ENCODE data around the gene CNPY1. TPM values are rescaled to one million over a fixed set of nuclear protein-coding genes. Genes with fewer than 3 reads are reported as not detected.

CNPY1 gene
- total RNA-seq, 1 experiment from 2014 or later: not detected

DNA sequence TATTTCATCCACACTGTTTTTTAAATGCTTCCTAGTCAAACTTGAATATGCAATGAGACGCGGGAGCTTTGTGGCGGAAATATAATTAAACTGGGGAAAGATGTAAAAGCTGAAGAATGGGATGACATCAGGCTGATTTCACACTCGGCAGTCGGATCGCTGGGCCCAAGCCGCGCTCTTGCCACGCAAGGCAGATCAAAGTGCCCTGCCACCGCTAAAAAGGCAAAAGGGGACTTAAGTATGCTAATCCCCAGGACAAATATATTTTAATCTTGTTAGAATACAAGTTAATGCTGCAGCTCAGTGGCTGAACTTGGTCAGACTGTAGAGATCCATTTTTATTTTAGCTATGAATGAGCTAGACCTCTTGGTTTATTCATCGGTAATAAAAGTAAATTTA lies 74.6 kb downstream of the CNPY1 start:
- Histone ChIP-seq H3K79me2 (ENCODE audit: low read depth) (no peaks in the 10 kb centered on the region), H3F3A (ENCODE audit: insufficient read depth, low read depth) (no peaks in the 10 kb centered on the region), H2AFZ (no peak overlapping the region), H4K20me1 (ENCODE audit: insufficient read depth) (no peaks in the 10 kb centered on the region; the same call in 1 of the 2 replicates), H3K4me3 (no peak overlapping the region), H3K4me2 (no peak overlapping the region), H3K9me3 (ENCODE audit: insufficient read depth, low read depth) (no peaks in the 10 kb centered on the region), H3K9me2 (ENCODE audit: insufficient read depth) (no peaks in the 10 kb centered on the region), H3K27me3 (ENCODE audit: insufficient read depth, low read depth) (peaks cover 100% of the 10 kb centered on the region), H3K27ac (no peak overlapping the region), H3K4me1 (replicated peaks; ENCODE audit: insufficient read depth) (no peaks in the 10 kb centered on the region), H3K36me3 (ENCODE audit: low read depth) (no peaks in the 10 kb centered on the region)
- no peak for DNase-seq
- intact Hi-C loops (cut with micrococcal nuclease; ENCODE audit: unreplicated experiment): no loop called here
- no peak for TF ChIP-seq EZH2 (IDR thresholded peaks at IDR 0.05; ENCODE audit: low read depth)
- TF ChIP-seq, protein P1, sequence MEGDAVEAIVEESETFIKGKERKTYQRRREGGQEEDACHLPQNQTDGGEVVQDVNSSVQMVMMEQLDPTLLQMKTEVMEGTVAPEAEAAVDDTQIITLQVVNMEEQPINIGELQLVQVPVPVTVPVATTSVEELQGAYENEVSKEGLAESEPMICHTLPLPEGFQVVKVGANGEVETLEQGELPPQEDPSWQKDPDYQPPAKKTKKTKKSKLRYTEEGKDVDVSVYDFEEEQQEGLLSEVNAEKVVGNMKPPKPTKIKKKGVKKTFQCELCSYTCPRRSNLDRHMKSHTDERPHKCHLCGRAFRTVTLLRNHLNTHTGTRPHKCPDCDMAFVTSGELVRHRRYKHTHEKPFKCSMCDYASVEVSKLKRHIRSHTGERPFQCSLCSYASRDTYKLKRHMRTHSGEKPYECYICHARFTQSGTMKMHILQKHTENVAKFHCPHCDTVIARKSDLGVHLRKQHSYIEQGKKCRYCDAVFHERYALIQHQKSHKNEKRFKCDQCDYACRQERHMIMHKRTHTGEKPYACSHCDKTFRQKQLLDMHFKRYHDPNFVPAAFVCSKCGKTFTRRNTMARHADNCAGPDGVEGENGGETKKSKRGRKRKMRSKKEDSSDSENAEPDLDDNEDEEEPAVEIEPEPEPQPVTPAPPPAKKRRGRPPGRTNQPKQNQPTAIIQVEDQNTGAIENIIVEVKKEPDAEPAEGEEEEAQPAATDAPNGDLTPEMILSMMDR (conservative IDR thresholded peaks at IDR 0.05): no peak
- BruUV-seq (replicated peaks): no TSS peak
- ChIA-PET POLR2A (ENCODE audit: unreplicated experiment) (no interaction called here), CTCF (no interaction called here)

DNA sequence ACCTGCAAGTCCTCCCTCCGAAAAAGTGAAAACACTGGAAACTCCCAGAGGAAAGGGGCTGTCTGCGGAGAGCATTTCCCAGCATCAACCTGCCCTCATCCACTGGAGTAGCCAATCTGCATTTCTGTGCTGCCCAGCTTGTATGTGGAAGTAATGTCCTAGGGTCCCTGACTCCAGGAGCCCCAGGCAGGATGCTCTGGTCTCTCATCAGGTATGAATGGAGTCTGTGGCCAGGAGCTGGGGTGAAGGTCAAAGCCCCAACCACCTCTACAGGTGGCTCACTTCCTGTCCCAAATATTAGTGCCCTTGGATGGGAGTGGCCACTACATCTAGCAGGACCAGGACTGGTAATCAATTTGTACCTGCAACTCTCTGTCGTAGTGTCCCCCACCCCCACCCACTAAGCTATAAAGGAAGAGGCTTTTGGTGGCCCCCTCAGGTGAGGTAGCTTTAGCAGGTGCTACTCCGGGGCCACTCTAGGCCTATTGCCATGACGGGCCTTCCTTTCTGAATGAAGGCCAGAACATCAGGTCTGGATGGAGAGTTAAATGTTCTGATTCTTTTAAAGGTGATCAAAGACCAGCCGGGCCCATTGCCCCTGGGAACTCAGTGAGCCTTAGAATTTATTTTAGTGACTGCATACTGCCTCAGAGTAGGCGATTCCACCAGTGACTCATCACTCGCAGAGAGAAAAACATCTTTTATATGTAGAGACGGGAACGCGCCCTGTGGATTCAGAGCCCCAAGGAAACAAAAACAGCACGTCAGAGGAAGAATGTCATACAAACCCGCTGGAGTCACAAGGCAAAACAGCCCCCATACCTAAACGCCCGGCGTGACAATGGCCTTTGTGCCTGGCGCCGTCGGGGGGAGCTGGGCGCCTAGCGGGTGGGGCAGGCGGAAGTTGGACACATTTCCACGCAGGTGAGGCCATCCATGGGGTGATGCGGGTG lies 75.4 kb downstream of the CNPY1 start:
- Histone ChIP-seq H4K20me1 (ENCODE audit: insufficient read depth) (no peaks in the 10 kb centered on the region; the same call in 1 of the 2 replicates), H2AFZ (no peak overlapping the region), H3K4me3 (no peak overlapping the region), H3F3A (ENCODE audit: insufficient read depth, low read depth) (no peaks in the 10 kb centered on the region), H3K9me2 (ENCODE audit: insufficient read depth) (no peaks in the 10 kb centered on the region), H3K27me3 (ENCODE audit: insufficient read depth, low read depth) (peaks cover 99% of the 10 kb centered on the region), H3K27ac (no peak overlapping the region), H3K36me3 (ENCODE audit: low read depth) (no peaks in the 10 kb centered on the region), H3K9me3 (ENCODE audit: insufficient read depth, low read depth) (no peaks in the 10 kb centered on the region), H3K4me1 (replicated peaks; ENCODE audit: insufficient read depth) (no peaks in the 10 kb centered on the region), H3K4me2 (no peak overlapping the region), H3K79me2 (ENCODE audit: low read depth) (no peaks in the 10 kb centered on the region)
- DNase-seq: no peak
- intact Hi-C loops (cut with micrococcal nuclease; ENCODE audit: unreplicated experiment): no loop called here
- TF ChIP-seq EZH2 (IDR thresholded peaks at IDR 0.05; ENCODE audit: low read depth): no peak
- TF ChIP-seq, protein P1 (conservative IDR thresholded peaks at IDR 0.05): no peak
- ChIA-PET CTCF (no interaction called here), POLR2A (ENCODE audit: unreplicated experiment) (no interaction called here)
- no TSS peak for BruUV-seq (replicated peaks)

DNA sequence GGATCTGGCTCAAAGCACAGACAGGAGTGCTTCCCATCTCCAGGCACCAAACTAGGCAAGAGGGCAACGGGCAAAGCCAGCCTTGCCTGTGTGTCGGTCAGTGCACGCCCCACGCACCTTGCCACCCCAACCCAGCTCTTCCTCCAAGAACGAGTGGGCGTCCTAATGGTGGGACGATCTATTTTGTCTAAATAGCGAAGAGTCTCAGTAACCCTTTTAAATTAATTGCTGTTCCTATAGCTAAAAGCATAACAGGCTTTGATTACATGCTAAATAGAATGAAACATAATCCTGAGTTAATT lies 76.2 kb downstream of the CNPY1 start:
- H3K79me2 ChIP-seq (ENCODE audit: low read depth): no peaks in the 10 kb centered on the region
- CTCF ChIA-PET: no interaction called here
- no peak overlapping the region for H3K27ac ChIP-seq
- intact Hi-C loops (cut with micrococcal nuclease; ENCODE audit: unreplicated experiment): no loop called here
- no TSS peak for BruUV-seq (replicated peaks)
- DNase-seq: no peak
- H3K4me2 ChIP-seq: no peak overlapping the region
- no peaks in the 10 kb centered on the region; the same call in 1 of the 2 replicates for H4K20me1 ChIP-seq (ENCODE audit: insufficient read depth)
- no peak overlapping the region for H3K4me3 ChIP-seq
- no peaks in the 10 kb centered on the region for H3K36me3 ChIP-seq (ENCODE audit: low read depth)
- H3F3A ChIP-seq (ENCODE audit: insufficient read depth, low read depth): no peaks in the 10 kb centered on the region
- H3K9me2 ChIP-seq (ENCODE audit: insufficient read depth): no peaks in the 10 kb centered on the region
- no peaks in the 10 kb centered on the region for H3K4me1 ChIP-seq (replicated peaks; ENCODE audit: insufficient read depth)
- no peaks in the 10 kb centered on the region for H3K9me3 ChIP-seq (ENCODE audit: insufficient read depth, low read depth)
- POLR2A ChIA-PET (ENCODE audit: unreplicated experiment): no interaction called here
- no peak overlapping the region for H2AFZ ChIP-seq
- H3K27me3 ChIP-seq (ENCODE audit: insufficient read depth, low read depth): peaks cover 99% of the 10 kb centered on the region
- no peak for TF ChIP-seq EZH2 (IDR thresholded peaks at IDR 0.05; ENCODE audit: low read depth)
- TF ChIP-seq, protein P1 (conservative IDR thresholded peaks at IDR 0.05): no peak
